DMS114 treated with DMSO at 0.1 percent for 48 hours (cell line): ENCODE results near the gene HOXA1.
A peak's percentile ranks its signal among the peaks of the same experiment; 100 is the strongest.

Source experiments
- DNase-seq: peaks from one replicate; lab custom pipeline; 2025; ENCODE audit not compliant: unreplicated experiment; lab: John Stamatoyannopoulos, UW

Gene HOXA1

GRCh38 chr7:27106181-27106900 is 10.5 kb upstream of the HOXA1 start:
- DNase-seq, result peak; percentile 79

GRCh38 chr7:27105301-27106031 is 9.7 kb upstream of the HOXA1 start:
- no peak for DNase-seq

- DNase-seq, result no peak
Measured at GRCh38 chr7:27104341-27105058, 8.7 kb upstream of the HOXA1 start.

- DNase-seq, result no peak
Measured at GRCh38 chr7:27103489-27104226, 7.9 kb upstream of the HOXA1 start.

GRCh38 chr7:27102581-27103442 is 7.0 kb upstream of the HOXA1 start, which contains the start of gene HOXA2:
TSS of gene HOXA2 (minus strand) at chr7:27102683. CDS start at chr7:27102500, 183 bp downstream.
- DNase-seq, result no peak

GRCh38 chr7:27101957-27102580 is 6.3 kb upstream of the HOXA1 start:
- no peak for DNase-seq

GRCh38 chr7:27101171-27101956 is 5.6 kb upstream of the HOXA1 start:
- DNase-seq, result no peak

GRCh38 chr7:27100694-27101170 is 4.9 kb upstream of the HOXA1 start:
- DNase-seq, result no peak

GRCh38 chr7:27099453-27100370 is 3.9 kb upstream of the HOXA1 start:
- no peak for DNase-seq

GRCh38 chr7:27098578-27099451 is 3.0 kb upstream of the HOXA1 start:
- no peak for DNase-seq

GRCh38 chr7:27097686-27098577 is 2.1 kb upstream of the HOXA1 start:
- no peak for DNase-seq

- no peak for DNase-seq
Measured at GRCh38 chr7:27096768-27097514, 1.1 kb upstream of the HOXA1 start.

GRCh38 chr7:27095050-27095896 is 527 bp downstream of the HOXA1 start:
- no peak for DNase-seq
